Measurements from ENCODE around the gene TLCD4. TPM values are rescaled to one million over a fixed set of nuclear protein-coding genes. Genes with fewer than 3 reads are reported as not detected.
A peak's percentile ranks its signal among the peaks of the same experiment; 100 is the strongest.

The TLCD4 gene
- total and polyA plus RNA-seq, 2 of the 13 experiments (the other 11 are each of a cell fraction or from before 2014, with no cell fraction given): 4.7 to 14.5 TPM

DNA sequence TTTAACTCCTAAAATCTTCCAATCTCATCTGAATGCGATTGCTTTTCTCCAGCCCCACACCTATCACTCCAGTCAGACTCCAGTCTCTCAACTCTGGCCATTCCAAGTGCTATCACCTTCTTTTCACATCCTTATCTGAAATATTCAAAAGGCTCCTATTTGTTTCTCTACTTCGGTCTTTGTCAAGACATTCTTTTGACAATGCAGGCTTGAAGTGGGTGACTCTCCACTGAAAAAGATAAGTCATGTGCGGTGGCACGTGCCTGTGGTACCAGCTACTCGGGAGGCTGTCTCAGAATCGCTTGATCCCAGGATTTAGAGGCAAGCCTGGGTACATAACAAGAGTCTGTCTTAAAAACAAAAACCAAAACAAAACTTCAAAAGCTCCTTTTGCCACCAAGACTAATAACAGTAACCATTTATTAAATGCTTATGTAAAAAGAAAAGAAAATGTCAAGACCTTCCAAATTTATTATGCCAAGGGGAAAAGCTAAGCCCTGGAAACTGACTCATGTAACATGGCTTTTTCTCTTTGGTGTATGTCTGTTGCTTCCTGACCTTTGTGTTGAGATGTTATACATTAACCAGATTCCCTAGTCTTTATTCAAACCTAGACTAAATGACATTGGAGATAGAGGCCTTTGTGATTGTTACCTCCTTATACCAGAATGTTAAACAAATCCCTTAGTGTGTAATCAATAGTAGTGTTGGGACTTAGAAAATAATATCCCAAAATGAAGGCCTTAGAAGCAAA is 48.0 kb upstream of the TLCD4 start (continued):
- TF ChIP-seq, protein P1, sequence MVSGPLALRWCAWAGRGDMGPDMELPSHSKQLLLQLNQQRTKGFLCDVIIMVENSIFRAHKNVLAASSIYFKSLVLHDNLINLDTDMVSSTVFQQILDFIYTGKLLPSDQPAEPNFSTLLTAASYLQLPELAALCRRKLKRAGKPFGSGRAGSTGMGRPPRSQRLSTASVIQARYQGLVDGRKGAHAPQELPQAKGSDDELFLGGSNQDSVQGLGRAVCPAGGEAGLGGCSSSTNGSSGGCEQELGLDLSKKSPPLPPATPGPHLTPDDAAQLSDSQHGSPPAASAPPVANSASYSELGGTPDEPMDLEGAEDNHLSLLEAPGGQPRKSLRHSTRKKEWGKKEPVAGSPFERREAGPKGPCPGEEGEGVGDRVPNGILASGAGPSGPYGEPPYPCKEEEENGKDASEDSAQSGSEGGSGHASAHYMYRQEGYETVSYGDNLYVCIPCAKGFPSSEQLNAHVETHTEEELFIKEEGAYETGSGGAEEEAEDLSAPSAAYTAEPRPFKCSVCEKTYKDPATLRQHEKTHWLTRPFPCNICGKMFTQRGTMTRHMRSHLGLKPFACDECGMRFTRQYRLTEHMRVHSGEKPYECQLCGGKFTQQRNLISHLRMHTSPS (CRISPR knock-in tag; IDR thresholded peaks at IDR 0.05; ENCODE audit: low read depth): no peak
- TF ChIP-seq ZNF724P (CRISPR knock-in tag; IDR thresholded peaks at IDR 0.05; ENCODE audit: borderline replicate concordance) (no peak), ZKSCAN5 (CRISPR knock-in tag; IDR thresholded peaks at IDR 0.05) (no peak), KLF16 (CRISPR knock-in tag; IDR thresholded peaks at IDR 0.05) (peak in 1 of 2 experiments; percentile 23; a peak in 1 of 4 replicates), NR3C1 (CRISPR knock-in tag; IDR thresholded peaks at IDR 0.05) (no peak), SIN3B (IDR thresholded peaks at IDR 0.05; ENCODE audit: low read length) (no peak), NFRKB (IDR thresholded peaks at IDR 0.05) (no peak), NCOA5 (CRISPR knock-in tag; IDR thresholded peaks at IDR 0.05) (no peak), SYNCRIP (IDR thresholded peaks at IDR 0.05; ENCODE audit: insufficient read depth, low read depth, low read length) (no peak), MTA1 (CRISPR knock-in tag; IDR thresholded peaks at IDR 0.05; ENCODE audit: borderline replicate concordance) (no peak), RBM22 (optimal IDR thresholded peaks at IDR 0.05; ENCODE audit: low read length) (no peak), HNRNPLL (IDR thresholded peaks at IDR 0.05; ENCODE audit: low read depth, low read length, poor library complexity, severe bottlenecking) (no peak), ATF7 (IDR thresholded peaks at IDR 0.05) (no peak), ATF7 (CRISPR knock-in tag; IDR thresholded peaks at IDR 0.05) (no peak), TCF7L2 (IDR thresholded peaks at IDR 0.05; ENCODE audit: low read depth, low read length) (no peak), NFIC (IDR thresholded peaks at IDR 0.05; ENCODE audit: low read length) (peak; percentile 66), POGZ (CRISPR knock-in tag; IDR thresholded peaks at IDR 0.05) (no peak; the same call in 1 of the 2 replicates), ZNF496 (CRISPR knock-in tag; IDR thresholded peaks at IDR 0.05; ENCODE audit: insufficient replicate concordance) (no peak), ATF1 (CRISPR knock-in tag; IDR thresholded peaks at IDR 0.05) (0 out of 2 replicates have a peak, but pooled peaks have one; percentile 41), ZNF17 (CRISPR knock-in tag; IDR thresholded peaks at IDR 0.05) (no peak), ZNF7 (CRISPR knock-in tag; IDR thresholded peaks at IDR 0.05) (no peak), SKI (IDR thresholded peaks at IDR 0.05; ENCODE audit: partially characterized antibody) (peak; percentile 24)
- TF ChIP-seq, protein P2, sequence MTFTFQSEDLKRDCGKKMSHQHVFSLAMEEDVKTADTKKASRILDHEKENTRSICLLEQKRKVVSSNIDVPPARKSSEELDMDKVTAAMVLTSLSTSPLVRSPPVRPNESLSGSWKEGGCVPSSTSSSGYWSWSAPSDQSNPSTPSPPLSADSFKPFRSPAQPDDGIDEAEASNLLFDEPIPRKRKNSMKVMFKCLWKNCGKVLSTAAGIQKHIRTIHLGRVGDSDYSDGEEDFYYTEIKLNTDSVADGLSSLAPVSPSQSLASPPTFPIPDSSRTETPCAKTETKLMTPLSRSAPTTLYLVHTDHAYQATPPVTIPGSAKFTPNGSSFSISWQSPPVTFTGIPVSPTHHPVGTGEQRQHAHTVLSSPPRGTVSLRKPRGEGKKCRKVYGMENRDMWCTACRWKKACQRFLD (CRISPR knock-in tag; IDR thresholded peaks at IDR 0.05; ENCODE audit: borderline replicate concordance): no peak
- TF ChIP-seq, protein P3, sequence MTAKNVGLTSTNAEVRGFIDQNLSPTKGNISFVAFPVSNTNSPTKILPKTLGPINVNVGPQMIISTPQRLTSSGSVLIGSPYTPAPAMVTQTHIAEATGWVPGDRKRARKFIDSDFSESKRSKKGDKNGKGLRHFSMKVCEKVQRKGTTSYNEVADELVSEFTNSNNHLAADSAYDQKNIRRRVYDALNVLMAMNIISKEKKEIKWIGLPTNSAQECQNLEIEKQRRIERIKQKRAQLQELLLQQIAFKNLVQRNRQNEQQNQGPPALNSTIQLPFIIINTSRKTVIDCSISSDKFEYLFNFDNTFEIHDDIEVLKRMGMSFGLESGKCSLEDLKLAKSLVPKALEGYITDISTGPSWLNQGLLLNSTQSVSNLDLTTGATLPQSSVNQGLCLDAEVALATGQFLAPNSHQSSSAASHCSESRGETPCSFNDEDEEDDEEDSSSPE (CRISPR knock-in tag; IDR thresholded peaks at IDR 0.05): no peak; the same call in 1 of the 2 replicates
- TF ChIP-seq, protein P4, sequence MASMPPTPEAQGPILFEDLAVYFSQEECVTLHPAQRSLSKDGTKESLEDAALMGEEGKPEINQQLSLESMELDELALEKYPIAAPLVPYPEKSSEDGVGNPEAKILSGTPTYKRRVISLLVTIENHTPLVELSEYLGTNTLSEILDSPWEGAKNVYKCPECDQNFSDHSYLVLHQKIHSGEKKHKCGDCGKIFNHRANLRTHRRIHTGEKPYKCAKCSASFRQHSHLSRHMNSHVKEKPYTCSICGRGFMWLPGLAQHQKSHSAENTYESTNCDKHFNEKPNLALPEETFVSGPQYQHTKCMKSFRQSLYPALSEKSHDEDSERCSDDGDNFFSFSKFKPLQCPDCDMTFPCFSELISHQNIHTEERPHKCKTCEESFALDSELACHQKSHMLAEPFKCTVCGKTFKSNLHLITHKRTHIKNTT (CRISPR knock-in tag; IDR thresholded peaks at IDR 0.05): no peak
- TF ChIP-seq, protein P5, sequence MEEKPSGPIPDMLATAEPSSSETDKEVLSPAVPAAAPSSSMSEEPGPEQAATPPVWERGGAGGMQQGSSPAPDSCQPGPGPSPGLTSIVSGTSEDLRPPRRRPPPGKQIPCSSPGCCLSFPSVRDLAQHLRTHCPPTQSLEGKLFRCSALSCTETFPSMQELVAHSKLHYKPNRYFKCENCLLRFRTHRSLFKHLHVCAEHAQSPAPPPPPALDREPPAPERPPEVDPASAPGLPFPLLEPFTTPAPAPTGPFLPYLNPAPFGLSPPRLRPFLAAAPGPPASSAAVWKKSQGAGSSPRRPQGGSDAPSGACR (CRISPR knock-in tag; IDR thresholded peaks at IDR 0.05): no peak
